Stimulated activated naive CD4-positive, alpha-beta T cell treated with Interleukin-2 at 50 U/mL for 16 hours (primary cell): ENCODE data around the gene ATRN.

ENCODE experiments used
- DNase-seq: peaks from one replicate; lab custom pipeline; 2025; lab: John Stamatoyannopoulos, UW

Gene ATRN

GRCh38 chr20:3696745-3697587 is 226.1 kb downstream of the ATRN start:
- no peak for DNase-seq

- DNase-seq = no peak
These were observed 226.9 kb downstream of the ATRN start for GRCh38 chr20:3697588-3698305.

DNA sequence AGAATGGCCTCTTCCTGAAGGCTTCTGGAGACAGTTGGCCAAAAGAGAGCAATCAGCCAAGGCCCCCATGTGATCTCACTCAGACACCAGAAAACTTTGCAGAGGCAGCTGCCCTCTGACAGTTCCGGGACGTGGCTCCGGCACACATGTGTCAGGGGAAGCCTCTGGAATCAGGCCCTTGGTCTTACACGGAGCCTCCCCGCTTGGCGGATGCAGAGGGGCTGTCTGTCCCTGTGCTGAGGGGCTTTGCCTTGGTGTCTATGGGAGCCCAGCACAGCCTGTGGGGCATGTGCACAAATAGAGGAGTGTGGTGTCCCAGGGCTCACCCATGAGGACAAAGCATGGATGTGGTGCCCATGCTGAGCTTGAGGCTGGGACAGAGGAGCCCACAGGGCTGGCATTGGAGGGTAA is 227.8 kb downstream of the ATRN start:
- DNase-seq = no peak

- DNase-seq = no peak
These were observed 228.2 kb downstream of the ATRN start for GRCh38 chr20:3699037-3699436.
